GM12878 (cell line): ENCODE data around the gene ARHGAP40. TPM values are rescaled to one million over a fixed set of nuclear protein-coding genes. Genes with fewer than 3 reads are reported as not detected.

Experiments used
- ATAC-seq: fragments of 200-7000 bp; cut with Tn5 transposase; 3 replicates; pipeline ENCODE4 v1.9.1; 2020; ENCODE audit warnings: mild to moderate bottlenecking, moderate library complexity
- BruUV-seq: library from RNA; stranded (reverse); fragments of 400-500 nt; replicated peaks from 2 replicates; lab custom pipeline; 2021; lab: Mats Ljungman, UMichigan
- CTCF ChIA-PET: fragments of 300-600 bp; sonication (Branson Sonifier 250); formaldehyde crosslinking; extraction: SDS; loops from one replicate; lab custom pipeline; 2021; ENCODE audit warnings: inconsistent platforms; lab: Yijun Ruan, JAX
- POLR2A ChIA-PET: fragments of 350-600 bp; formaldehyde crosslinking; extraction: SDS; loops from one replicate; lab custom pipeline; 2021; ENCODE audit warnings: inconsistent platforms; lab: Charles Lee
- RAD21 ChIA-PET: fragments of 300-600 bp; sonication (Branson Sonifier 250); formaldehyde crosslinking; loops from one replicate; lab custom pipeline; 2023; ENCODE audit warnings: antibody characterized with exemption; ENCODE audit not compliant: unreplicated experiment; lab: Charles Lee
- SMC1A ChIA-PET: fragments of 300-600 bp; sonication (Branson Sonifier 250); formaldehyde crosslinking; loops from one replicate; lab custom pipeline; 2023; ENCODE audit not compliant: unreplicated experiment, uncharacterized antibody; lab: Charles Lee
- DNase-seq: peaks from one replicate; pipeline ENCODE4 v3.0.0-alpha.2; 2011; ENCODE audit warnings: low read depth, low spot score
- FAIRE-seq: peaks from 3 replicates; lab custom pipeline; 2011; peaks lifted over from hg19 to GRCh38; lab: Jason Lieb, UNC
- H2AFZ ChIP-seq: 2 replicates; pipeline ENCODE4 v1.6.0; 2011; ENCODE audit warnings: low read depth, low read length, control low read depth; ENCODE audit not compliant: control insufficient read depth
- H3K27ac ChIP-seq: 2 replicates; pipeline ENCODE4 v1.5.1; 2011; ENCODE audit warnings: control low read depth; ENCODE audit not compliant: control insufficient read depth, insufficient read depth
- H3K27me3 ChIP-seq, 2 experiments: replicated peaks in 1 of 2; 2 replicates each; pipeline versions ENCODE4 v1.6.0 to v1.6.1; 2011; ENCODE audit warnings: low read length in 1 of 2; ENCODE audit not compliant: control insufficient read depth in 2 of 2, insufficient read depth in 2 of 2
- H3K36me3 ChIP-seq, 2 experiments: 2 replicates each; pipeline ENCODE4 v1.5.1; 2011; ENCODE audit warnings: low read length in 1 of 2; ENCODE audit not compliant: control insufficient read depth in 2 of 2, insufficient read depth in 2 of 2
- H3K4me1 ChIP-seq: 2 replicates; pipeline ENCODE4 v1.6.1; 2011; ENCODE audit warnings: mild to moderate bottlenecking, low read length, moderate library complexity, mixed read lengths; ENCODE audit not compliant: control insufficient read depth, insufficient read depth
- H3K4me2 ChIP-seq: 2 replicates; pipeline ENCODE4 v1.6.0; 2011; ENCODE audit warnings: control low read depth; ENCODE audit not compliant: control insufficient read depth, insufficient read depth
- H3K4me3 ChIP-seq: fragments of 200-600 bp; sonication (generic); 2 replicates; pipeline ENCODE4 v1.5.1; 2016
- H3K79me2 ChIP-seq: 2 replicates; pipeline ENCODE4 v1.6.0; 2011; ENCODE audit warnings: low read length; ENCODE audit not compliant: control insufficient read depth, insufficient read depth
- H3K9ac ChIP-seq: 2 replicates; pipeline ENCODE4 v1.8.0; 2011; ENCODE audit warnings: low read length, control low read depth, mixed read lengths; ENCODE audit not compliant: control insufficient read depth, insufficient read depth
- H3K9me3 ChIP-seq: replicated peaks from 3 replicates; pipeline ENCODE4 v1.5.1; 2011; ENCODE audit warnings: mild to moderate bottlenecking, low read length; ENCODE audit not compliant: control insufficient read depth, insufficient read depth
- H4K20me1 ChIP-seq: 2 replicates; pipeline ENCODE4 v1.6.0; 2011; ENCODE audit not compliant: control insufficient read depth, insufficient read depth
- ASH2L ChIP-seq: fragments of 300-600, 200-600 bp; sonication (generic); IDR thresholded peaks from 2 replicates; pipeline ENCODE4 v1.6.1; 2017; ENCODE audit warnings: low read depth, mild to moderate bottlenecking, borderline replicate concordance
- ATF7 ChIP-seq: fragments of 450-650 bp; IDR thresholded peaks from 2 replicates; pipeline ENCODE4 v1.6.1; 2016; ENCODE audit warnings: low read depth, mild to moderate bottlenecking
- BCL3 ChIP-seq: IDR thresholded peaks from 2 replicates; pipeline ENCODE4 v1.6.1; 2011; ENCODE audit warnings: borderline replicate concordance, low read depth, mild to moderate bottlenecking, moderate library complexity, low read length; ENCODE audit not compliant: insufficient read depth, poor library complexity, severe bottlenecking
- CHD4 ChIP-seq: fragments of 200-600 bp; sonication (generic); IDR thresholded peaks from 2 replicates; pipeline ENCODE4 v1.6.1; 2016; ENCODE audit warnings: mild to moderate bottlenecking
- ELK1 ChIP-seq: IDR thresholded peaks from 2 replicates; pipeline ENCODE4 v1.6.1; 2012; ENCODE audit warnings: low read depth, low read length, improper control_type of control experiment
- HDGF ChIP-seq: fragments of 450-650 bp; IDR thresholded peaks from 2 replicates; pipeline ENCODE4 v1.6.1; 2016; ENCODE audit warnings: antibody characterized with exemption
- KLF5 ChIP-seq: fragments of 450-650 bp; IDR thresholded peaks from 2 replicates; pipeline ENCODE4 v1.6.1; 2014; ENCODE audit warnings: mild to moderate bottlenecking; ENCODE audit not compliant: partially characterized antibody
- MEF2A ChIP-seq: IDR thresholded peaks from 2 replicates; pipeline ENCODE4 v1.6.1; 2011; ENCODE audit warnings: low read depth, mild to moderate bottlenecking, low read length, moderate library complexity; ENCODE audit not compliant: insufficient read depth
- MYC ChIP-seq: IDR thresholded peaks from 2 replicates; pipeline ENCODE4 v1.6.1; 2011; ENCODE audit warnings: mild to moderate bottlenecking, low read length, moderate library complexity, inconsistent platforms; ENCODE audit not compliant: insufficient read depth, insufficient replicate concordance, insufficient read length, severe bottlenecking
- NR2C1 ChIP-seq: fragments of 450-650 bp; IDR thresholded peaks from 2 replicates; pipeline ENCODE4 v1.6.1; 2017; ENCODE audit warnings: antibody characterized with exemption, mild to moderate bottlenecking, moderate library complexity
- TCF7 ChIP-seq: IDR thresholded peaks from 2 replicates; pipeline ENCODE4 v1.6.1; 2014; ENCODE audit warnings: antibody characterized with exemption, borderline replicate concordance
- WRNIP1 ChIP-seq: IDR thresholded peaks from 2 replicates; pipeline ENCODE4 v1.6.1; 2011; ENCODE audit warnings: low read depth, low read length, improper control_type of control experiment, borderline replicate concordance
- ZNF24 ChIP-seq: fragments of 450-650 bp; IDR thresholded peaks from 2 replicates; pipeline ENCODE4 v1.6.1; 2017; ENCODE audit warnings: antibody characterized with exemption, mild to moderate bottlenecking
- WGBS: methylation state at CpG from one replicate; pipeline ENCODE4 v1.1.6; 2016; ENCODE audit warnings: low lambda C conversion rate; ENCODE audit not compliant: insufficient replicate concordance, insufficient coverage; ENCODE audit errors: missing lambda C conversion rate; 5-methylcytosine and 5-hydroxymethylcytosine counted together
- in situ Hi-C: fragments of 300-500 bp; cut with MboI; formaldehyde crosslinking; loops from 9 replicates; pipeline ENCODE4 v1.14.3; 2018; ENCODE audit warnings: mixed read lengths
- intact Hi-C: fragments of 100-400 bp; cut with micrococcal nuclease; formaldehyde crosslinking; loops from one replicate; pipeline ENCODE4 v1.14.2; 2022; ENCODE audit not compliant: unreplicated experiment
- polyA plus RNA-seq, 11 experiments: library from polyadenylated mRNA; depleted of rRNA in 4 of 11; unstranded in 6 of 11; stranded (reverse) in 5 of 11; fragments of >200 nt; fragmentation: Nextera tagmentation in 4 of 11; fragmentation: Illumina TruSeq in 1 of 11; extraction: Ambion mirVana in 4 of 11; extraction: Trizol in 1 of 11; gene quantifications; 1 replicate in 1 of 11; 2 replicates in 10 of 11; pipeline versions ENCODE4 v1.2.1 to v1.2.3, GENCODE V29; 2011 to 2016; ENCODE audit warnings: inconsistent platforms in 2 of 11, missing spikeins in 2 of 11, low read depth in 1 of 11
- total RNA-seq, 4 experiments: library from RNA; depleted of rRNA in 3 of 4; stranded (reverse); fragments of >200 nt in 3 of 4; fragmentation: Illumina TruSeq in 1 of 4; extraction: Trizol in 1 of 4; gene quantifications; 2 replicates each; pipeline versions ENCODE4 v1.2.1 to v1.2.3, GENCODE V29; 2013 to 2021
- TF ChIP-seq, protein P1 (sequence below): fragments of 450-650 bp; IDR thresholded peaks from 2 replicates; pipeline ENCODE4 v1.6.1; 2017; ENCODE audit warnings: antibody characterized with exemption, mild to moderate bottlenecking, moderate library complexity

ARHGAP40 gene
- total and polyA plus RNA-seq, 10 of the 15 experiments (the other 5 are each of a cell fraction or from before 2014, with no cell fraction given) = 0.06 to 0.07 TPM; not detected in 8

- H4K20me1 ChIP-seq = no peaks in the 10 kb centered on the region
- no peaks in the 10 kb centered on the region for H3K36me3 ChIP-seq
- TF ChIP-seq BCL3 (no peak), WRNIP1 (no peak), TCF7 (no peak), ASH2L (no peak), MYC (no peak), HDGF (no peak), ZNF24 (no peak), ATF7 (no peak), NR2C1 (no peak), ELK1 (no peak), CHD4 (no peak), KLF5 (no peak), MEF2A (no peak)
- TF ChIP-seq, protein P1, sequence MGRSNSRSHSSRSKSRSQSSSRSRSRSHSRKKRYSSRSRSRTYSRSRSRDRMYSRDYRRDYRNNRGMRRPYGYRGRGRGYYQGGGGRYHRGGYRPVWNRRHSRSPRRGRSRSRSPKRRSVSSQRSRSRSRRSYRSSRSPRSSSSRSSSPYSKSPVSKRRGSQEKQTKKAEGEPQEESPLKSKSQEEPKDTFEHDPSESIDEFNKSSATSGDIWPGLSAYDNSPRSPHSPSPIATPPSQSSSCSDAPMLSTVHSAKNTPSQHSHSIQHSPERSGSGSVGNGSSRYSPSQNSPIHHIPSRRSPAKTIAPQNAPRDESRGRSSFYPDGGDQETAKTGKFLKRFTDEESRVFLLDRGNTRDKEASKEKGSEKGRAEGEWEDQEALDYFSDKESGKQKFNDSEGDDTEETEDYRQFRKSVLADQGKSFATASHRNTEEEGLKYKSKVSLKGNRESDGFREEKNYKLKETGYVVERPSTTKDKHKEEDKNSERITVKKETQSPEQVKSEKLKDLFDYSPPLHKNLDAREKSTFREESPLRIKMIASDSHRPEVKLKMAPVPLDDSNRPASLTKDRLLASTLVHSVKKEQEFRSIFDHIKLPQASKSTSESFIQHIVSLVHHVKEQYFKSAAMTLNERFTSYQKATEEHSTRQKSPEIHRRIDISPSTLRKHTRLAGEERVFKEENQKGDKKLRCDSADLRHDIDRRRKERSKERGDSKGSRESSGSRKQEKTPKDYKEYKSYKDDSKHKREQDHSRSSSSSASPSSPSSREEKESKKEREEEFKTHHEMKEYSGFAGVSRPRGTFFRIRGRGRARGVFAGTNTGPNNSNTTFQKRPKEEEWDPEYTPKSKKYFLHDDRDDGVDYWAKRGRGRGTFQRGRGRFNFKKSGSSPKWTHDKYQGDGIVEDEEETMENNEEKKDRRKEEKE = no peak
- TF ChIP-seq, all 136 proteins: peak for 0
- 26% methylated on average over 10 of the region's 10 CpGs for WGBS
- no peak for ATAC-seq
- H3K79me2 ChIP-seq = no peaks in the 10 kb centered on the region
- ChIA-PET RAD21 (no interaction called here), POLR2A (no interaction called here), CTCF (no interaction called here), SMC1A (no interaction called here)
- no peak overlapping the region for H3K4me2 ChIP-seq
- no peaks in the 10 kb centered on the region for H3K4me1 ChIP-seq
- no peak overlapping the region for H2AFZ ChIP-seq
- in situ Hi-C loops = no loop called here
- H3K9me3 ChIP-seq = no peaks in the 10 kb centered on the region
- no TSS peak for BruUV-seq
- H3K27me3 ChIP-seq = peaks cover 0 to 2% of the 10 kb centered on the region in 2 experiments; a peak in 2 of 4 replicates
- intact Hi-C loops = no loop called here
- H3K4me3 ChIP-seq = no peak overlapping the region
- no peak for FAIRE-seq
- no peak overlapping the region for H3K27ac ChIP-seq
- no peak overlapping the region for H3K9ac ChIP-seq
- DNase-seq = no peak
These were observed 16.0 kb upstream of the ARHGAP40 start for GRCh38 chr20:38585404-38586180.
